Measurements from ENCODE around the gene ZNF578. TPM values are rescaled to one million over a fixed set of nuclear protein-coding genes. Genes with fewer than 3 reads are reported as not detected.
A peak's percentile ranks its signal among the peaks of the same experiment; 100 is the strongest.

The ZNF578 gene
- total and polyA plus RNA-seq, 2 of the 8 experiments (the other 6 are each of a cell fraction or from before 2014, with no cell fraction given): 1.6 to 4.2 TPM

GRCh38 chr19:52535771-52536447 is 82.6 kb downstream of the ZNF578 start (continued):
- TF ChIP-seq ASH2L (IDR thresholded peaks at IDR 0.05; ENCODE audit: low read length): peak; percentile 65
- peak in 1 of 2 experiments; percentile 72; a peak in 2 of 4 replicates for TF ChIP-seq SIN3A (conservative IDR thresholded peaks at IDR 0.05 in 1 of 2, IDR thresholded peaks at IDR 0.05 in 1 of 2; ENCODE audit: low read depth in 1 of 2, low read length in 2 of 2)
- TF ChIP-seq USF2 (IDR thresholded peaks at IDR 0.05; ENCODE audit: low read length): no peak
- peak; percentile 49 for TF ChIP-seq SAP30 (IDR thresholded peaks at IDR 0.05; ENCODE audit: insufficient read depth, insufficient replicate concordance, low read length)
- TF ChIP-seq TBP (IDR thresholded peaks at IDR 0.05; ENCODE audit: low read depth, low read length): peak; percentile 23; the same call in 1 of the 2 replicates
- TF ChIP-seq RAD21 (IDR thresholded peaks at IDR 0.05 in 1 of 2, conservative IDR thresholded peaks at IDR 0.05 in 1 of 2; ENCODE audit: low read depth in 2 of 2, low read length in 2 of 2): no peak; a peak in 2 of 4 replicates
- peak; percentile 44 to 52 for TF ChIP-seq POLR2A (IDR thresholded peaks at IDR 0.05; ENCODE audit: control extremely low read depth in 1 of 2, low read depth in 2 of 2, low read length in 2 of 2)
- no peak for TF ChIP-seq CTCF (IDR thresholded peaks at IDR 0.05; ENCODE audit: control extremely low read depth in 1 of 3, insufficient read depth in 1 of 3, low read depth in 1 of 3, low read length in 3 of 3)
- TF ChIP-seq PHF8 (conservative IDR thresholded peaks at IDR 0.05; ENCODE audit: low read depth, low read length): peak; percentile 72
- TF ChIP-seq SRF (IDR thresholded peaks at IDR 0.05; ENCODE audit: low read depth, low read length): no peak
- TF ChIP-seq SP1 (IDR thresholded peaks at IDR 0.05; ENCODE audit: low read depth, low read length): peak; percentile 17; the same call in 1 of the 2 replicates
- no peak for TF ChIP-seq POU5F1 (IDR thresholded peaks at IDR 0.05; ENCODE audit: low read depth, low read length)
- no peak for TF ChIP-seq RXRA (IDR thresholded peaks at IDR 0.05; ENCODE audit: insufficient read depth, low read depth, low read length)
- peak; percentile 71 for TF ChIP-seq KDM4A (IDR thresholded peaks at IDR 0.05; ENCODE audit: low read depth, low read length, severe bottlenecking)
- no peak for TF ChIP-seq CREB1 (IDR thresholded peaks at IDR 0.05)
- no peak for TF ChIP-seq EP300 (IDR thresholded peaks at IDR 0.05; ENCODE audit: borderline replicate concordance in 1 of 2, low read depth in 2 of 2, low read length in 2 of 2)
- TF ChIP-seq E2F6 (IDR thresholded peaks at IDR 0.05): peak; percentile 49; the same call in 1 of the 2 replicates

Data from H1 (cell line).